ENCODE data around the gene CYP1A1.

Gene CYP1A1

DNA sequence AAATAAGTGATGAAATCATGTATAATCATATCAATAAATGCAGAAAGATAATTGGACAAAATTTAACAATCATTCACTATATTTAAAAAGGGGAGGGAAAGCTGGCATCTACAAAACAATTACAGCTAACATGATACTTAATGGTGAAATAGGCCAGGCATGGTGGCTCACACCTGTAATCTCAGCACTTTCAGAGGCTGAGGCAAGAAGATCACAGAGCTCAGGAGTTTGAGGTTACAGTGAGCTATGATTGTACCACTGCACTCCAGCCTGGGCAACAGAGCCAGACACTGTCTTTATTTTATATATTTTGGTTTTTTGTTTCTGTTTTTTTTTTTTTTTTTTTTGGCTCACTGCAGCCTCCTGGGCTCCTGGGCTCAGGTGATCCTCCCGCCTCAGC is 41.6 kb downstream of the CYP1A1 start:
- no peak for DNase-seq

DNA sequence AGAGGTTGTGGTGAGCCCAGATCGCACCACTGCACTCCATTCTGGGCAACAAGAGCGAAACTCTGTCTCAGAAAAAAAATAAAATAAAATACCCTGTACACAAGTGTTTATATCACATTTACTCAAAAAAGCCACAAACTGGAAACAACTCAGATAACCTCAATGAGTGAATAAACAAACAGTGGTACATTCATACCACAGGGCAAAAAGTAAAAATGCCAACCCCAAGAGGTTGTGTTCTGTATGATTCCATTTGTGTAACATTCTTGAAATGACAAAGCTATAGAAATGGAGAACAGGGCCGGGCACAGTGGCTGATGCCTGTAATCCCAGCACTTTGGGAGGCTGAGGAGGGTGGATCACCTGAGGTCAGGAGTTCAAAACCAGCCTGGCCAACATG is 42.4 kb downstream of the CYP1A1 start:
- DNase-seq = no peak

DNA sequence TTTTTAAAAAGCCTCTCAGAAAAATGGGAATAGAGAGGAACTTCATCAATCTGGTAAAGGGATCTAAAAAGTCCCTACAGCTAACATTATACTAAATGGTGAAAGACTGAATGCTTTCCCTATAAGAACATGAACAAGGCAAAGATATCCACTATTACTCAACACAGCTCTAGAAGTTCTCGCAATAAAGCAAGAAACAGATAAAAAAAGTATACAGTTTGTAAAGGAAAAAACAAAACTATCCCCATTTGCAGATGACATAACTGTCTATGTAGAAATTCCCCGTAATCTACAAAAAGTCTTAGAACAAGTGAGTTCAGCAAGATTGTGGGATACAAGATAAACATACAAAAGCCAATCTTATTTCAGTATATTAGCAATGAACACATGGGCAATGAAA is 44.9 kb downstream of the CYP1A1 start:
- no peak for DNase-seq

DNA sequence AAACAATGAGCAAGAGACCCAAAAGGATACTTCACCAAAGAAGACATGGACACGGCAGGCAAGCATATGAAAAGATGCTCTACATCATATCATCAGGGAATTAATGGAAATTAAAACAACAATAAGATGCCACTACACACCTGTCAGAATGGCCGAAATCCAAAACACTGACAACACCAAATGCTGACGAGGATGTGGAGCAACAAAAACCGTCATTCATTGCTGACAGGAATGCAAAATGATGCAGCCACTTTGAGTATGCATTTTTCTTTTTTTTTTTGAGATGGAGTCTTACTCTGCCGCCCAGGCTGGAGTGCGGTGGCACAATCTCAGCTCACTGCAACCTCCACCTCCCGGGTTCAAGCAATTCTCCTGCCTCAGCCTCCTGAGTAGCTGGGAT is 48.5 kb downstream of the CYP1A1 start:
- DNase-seq = no peak

DNA sequence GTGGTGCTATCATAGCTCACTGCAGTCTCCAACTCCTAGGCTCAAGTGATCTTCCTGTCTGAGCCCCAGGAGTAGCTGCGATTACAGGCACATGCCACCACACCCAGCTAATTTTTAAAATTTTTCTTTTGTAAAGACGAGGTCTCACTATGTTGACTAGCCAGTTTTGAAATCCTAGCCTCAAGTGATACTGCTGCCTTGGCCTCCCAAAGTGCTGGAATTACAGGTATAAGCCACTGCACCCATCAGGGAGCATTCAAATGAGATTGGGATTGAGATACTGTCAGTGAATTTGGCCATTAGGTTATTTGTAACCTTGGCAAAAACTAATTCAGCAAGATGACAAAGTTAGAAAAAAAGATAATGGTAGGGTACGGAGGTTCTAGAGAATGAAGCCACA is 51.2 kb downstream of the CYP1A1 start:
- DNase-seq = no peak

DNA sequence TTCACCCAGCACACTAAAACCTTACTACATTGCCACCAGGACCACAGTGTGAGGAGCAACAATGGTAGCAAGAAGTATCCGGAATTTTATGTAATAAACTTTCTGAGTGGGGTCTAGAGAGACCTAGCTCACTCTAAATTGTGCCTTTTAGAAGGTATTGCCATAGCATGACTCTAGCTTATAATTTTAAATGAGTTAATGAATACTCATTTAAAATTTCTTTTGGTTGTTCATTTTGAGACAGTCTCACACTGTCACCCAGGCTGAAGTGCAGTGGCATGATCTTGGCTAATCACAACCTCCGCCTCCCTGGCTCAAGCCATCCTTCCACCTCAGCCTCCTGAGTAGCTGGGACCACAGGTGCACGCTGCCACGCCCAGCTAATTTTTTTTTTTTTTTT is 55.7 kb downstream of the CYP1A1 start:
- no peak for DNase-seq
